Activated T-cell treated with anti-CD3 and anti-CD28 coated beads, Interleukin-2, amount 50 U/mL, for 4 hours (primary cell): ENCODE results near the gene FBLN1. TPM values are rescaled to one million over a fixed set of nuclear protein-coding genes. Genes with fewer than 3 reads are reported as not detected.
"Not testable (repeated sequence)": the region's sequence is repeated elsewhere in the genome, so short reads cannot be mapped to it uniquely, and the experiment has no call there.

Experiments
- ATAC-seq, 2 donors: fragments of 200-7000 bp; cut with Tn5 transposase; one replicate each; pipeline ENCODE4 v1.10.0; 2021
- DNase-seq: peaks from one replicate; pipeline ENCODE4 v3.0.0-alpha.2; 2020
- H3K27me3 Mint-ChIP-seq: one replicate; pipeline ENCODE4 v1.8.0; 2021; ENCODE audit warnings: low read depth, mixed read lengths
- H3K36me3 Mint-ChIP-seq: one replicate; pipeline ENCODE4 v1.8.0; 2022; ENCODE audit warnings: mixed read lengths; ENCODE audit not compliant: insufficient read depth
- H3K4me1 Mint-ChIP-seq: one replicate; pipeline ENCODE4 v1.8.0; 2021; ENCODE audit warnings: low read depth, mixed read lengths
- H3K4me3 Mint-ChIP-seq: one replicate; pipeline ENCODE4 v1.8.0; 2021; ENCODE audit warnings: mild to moderate bottlenecking, moderate library complexity, mixed read lengths
- H3K9me3 Mint-ChIP-seq: one replicate; pipeline ENCODE4 v1.8.0; 2021; ENCODE audit warnings: mixed read lengths
- total RNA-seq, 3 donors: library from RNA; stranded (reverse); gene quantifications; one replicate each; pipeline ENCODE4 v1.2.1, GENCODE V29; 2021

Gene FBLN1
- total RNA-seq, 3 donors from 2014 or later, result 0.43 to 0.69 (median 0.46) TPM

GRCh38 chr22:45535835-45536234, 33.2 kb downstream of the FBLN1 start:
- H3K27me3 Mint-ChIP-seq, result peaks cover 10% of the 10 kb centered on the region
- H3K4me3 Mint-ChIP-seq, H3K9me3 Mint-ChIP-seq, H3K4me1 Mint-ChIP-seq, H3K36me3 Mint-ChIP-seq, ATAC-seq, DNase-seq: not testable (repeated sequence)

- ATAC-seq (no peak), DNase-seq (no peak)
- Mint-ChIP-seq H3K36me3 (no peaks in the 10 kb centered on the region), H3K9me3 (no peaks in the 10 kb centered on the region), H3K27me3 (peaks cover 10% of the 10 kb centered on the region), H3K4me3 (no peak overlapping the region), H3K4me1 (no peaks in the 10 kb centered on the region)
Observed at GRCh38 chr22:45537734-45538181, 35.1 kb downstream of the FBLN1 start.

- DNase-seq (no peak), ATAC-seq (no peak)
- no peaks in the 10 kb centered on the region for H3K9me3 Mint-ChIP-seq
- H3K36me3 Mint-ChIP-seq, result no peaks in the 10 kb centered on the region
- no peaks in the 10 kb centered on the region for H3K4me1 Mint-ChIP-seq
- peaks cover 10% of the 10 kb centered on the region for H3K27me3 Mint-ChIP-seq
- no peak overlapping the region for H3K4me3 Mint-ChIP-seq
Observed at GRCh38 chr22:45538281-45538680, 35.6 kb downstream of the FBLN1 start.

DNA sequence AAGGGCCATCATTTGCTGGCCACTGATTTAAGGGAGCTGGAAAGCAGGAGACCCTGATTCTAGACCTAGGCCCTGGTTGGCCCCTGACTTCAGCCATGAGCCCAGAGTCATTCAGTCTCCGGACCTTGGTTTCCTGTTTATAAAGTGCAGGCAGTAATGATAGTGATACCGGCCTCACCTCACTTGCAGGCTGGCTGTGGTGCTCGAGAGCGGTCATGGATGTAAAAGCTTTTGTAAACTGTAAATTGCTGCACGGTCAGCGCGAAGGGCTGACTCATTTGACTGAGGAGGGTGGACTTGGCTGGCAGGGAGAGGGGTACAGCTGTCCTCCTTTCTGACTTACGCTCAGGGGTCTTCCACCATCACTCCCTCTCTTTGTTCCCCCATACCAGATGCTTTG, 37.4 kb downstream of the FBLN1 start:
- DNase-seq, result no peak
- no peak overlapping the region for H3K4me3 Mint-ChIP-seq
- no peak for ATAC-seq
- H3K4me1 Mint-ChIP-seq, result no peaks in the 10 kb centered on the region
- no peaks in the 10 kb centered on the region for H3K36me3 Mint-ChIP-seq
- H3K27me3 Mint-ChIP-seq, result peaks cover 10% of the 10 kb centered on the region
- H3K9me3 Mint-ChIP-seq, result no peaks in the 10 kb centered on the region

DNA sequence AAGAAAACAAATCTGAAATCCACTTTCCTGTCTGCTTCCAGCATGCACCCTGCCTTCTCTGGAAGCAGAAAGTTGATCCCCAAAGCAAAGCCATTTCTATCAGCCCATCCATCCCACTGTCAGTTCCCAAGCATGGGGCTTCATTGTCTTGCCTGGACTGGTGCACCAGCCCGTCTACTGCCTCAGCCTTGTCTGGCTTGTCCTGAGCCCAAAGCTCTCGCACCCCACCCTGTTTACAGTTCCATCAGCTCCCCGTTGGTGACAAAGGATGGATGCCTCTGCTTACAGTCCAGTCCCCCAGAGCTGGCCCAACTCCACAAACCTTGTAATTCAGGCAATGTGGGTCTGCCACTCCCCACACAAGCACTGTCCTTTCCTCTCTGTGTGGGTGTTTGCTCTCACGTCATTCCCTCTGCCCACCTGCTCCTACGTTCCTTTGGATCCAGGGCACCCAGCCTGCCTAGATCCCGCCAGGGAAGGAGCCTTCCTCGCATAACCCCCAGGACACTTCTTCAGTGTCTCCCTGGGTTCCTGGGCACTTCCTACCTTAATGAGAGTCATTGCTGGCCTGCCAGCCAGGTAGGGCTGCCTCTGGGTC, 38.8 kb downstream of the FBLN1 start:
- no peaks in the 10 kb centered on the region for H3K36me3 Mint-ChIP-seq
- no peak for ATAC-seq
- no peaks in the 10 kb centered on the region for H3K9me3 Mint-ChIP-seq
- H3K4me1 Mint-ChIP-seq, result no peaks in the 10 kb centered on the region
- H3K4me3 Mint-ChIP-seq, result no peak overlapping the region
- H3K27me3 Mint-ChIP-seq, result peaks cover 12% of the 10 kb centered on the region
- no peak for DNase-seq

GRCh38 chr22:45542001-45542520, 39.4 kb downstream of the FBLN1 start:
- ATAC-seq, result no peak
- peaks cover 14% of the 10 kb centered on the region for H3K27me3 Mint-ChIP-seq
- no peaks in the 10 kb centered on the region for H3K9me3 Mint-ChIP-seq
- H3K4me1 Mint-ChIP-seq, result no peaks in the 10 kb centered on the region
- DNase-seq, result no peak
- H3K36me3 Mint-ChIP-seq, result no peaks in the 10 kb centered on the region
- H3K4me3 Mint-ChIP-seq, result no peak overlapping the region

DNA sequence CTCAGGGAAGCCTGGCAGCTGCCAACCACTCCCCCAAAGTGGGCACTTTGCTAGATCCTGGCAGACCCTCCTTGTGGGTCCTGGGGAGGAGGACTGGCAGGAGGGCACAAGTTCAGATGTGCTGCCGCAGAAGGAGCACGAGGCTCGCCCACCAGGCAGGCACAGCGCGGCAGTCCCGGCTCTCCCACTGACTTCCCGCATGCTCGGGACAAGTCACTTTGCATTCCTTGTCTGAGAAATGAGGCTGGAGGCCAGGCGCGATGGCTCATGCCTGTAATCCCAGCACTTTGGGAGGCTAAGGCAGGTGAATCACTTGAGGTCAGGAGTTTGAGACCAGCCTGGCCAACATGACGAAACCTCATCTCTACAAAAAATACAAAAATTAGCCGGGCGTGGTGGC, 40.1 kb downstream of the FBLN1 start:
- not testable (repeated sequence) for H3K9me3 Mint-ChIP-seq, ATAC-seq, H3K4me1 Mint-ChIP-seq, H3K36me3 Mint-ChIP-seq, DNase-seq, H3K4me3 Mint-ChIP-seq
- H3K27me3 Mint-ChIP-seq, result peaks cover 14% of the 10 kb centered on the region

- DNase-seq (no peak), ATAC-seq (no peak)
- no peaks in the 10 kb centered on the region for H3K9me3 Mint-ChIP-seq
- H3K27me3 Mint-ChIP-seq, result peaks cover 14% of the 10 kb centered on the region
- no peaks in the 10 kb centered on the region for H3K4me1 Mint-ChIP-seq
- H3K4me3 Mint-ChIP-seq, result no peak overlapping the region
- no peaks in the 10 kb centered on the region for H3K36me3 Mint-ChIP-seq
Observed at GRCh38 chr22:45543243-45543642, 40.6 kb downstream of the FBLN1 start.

DNA sequence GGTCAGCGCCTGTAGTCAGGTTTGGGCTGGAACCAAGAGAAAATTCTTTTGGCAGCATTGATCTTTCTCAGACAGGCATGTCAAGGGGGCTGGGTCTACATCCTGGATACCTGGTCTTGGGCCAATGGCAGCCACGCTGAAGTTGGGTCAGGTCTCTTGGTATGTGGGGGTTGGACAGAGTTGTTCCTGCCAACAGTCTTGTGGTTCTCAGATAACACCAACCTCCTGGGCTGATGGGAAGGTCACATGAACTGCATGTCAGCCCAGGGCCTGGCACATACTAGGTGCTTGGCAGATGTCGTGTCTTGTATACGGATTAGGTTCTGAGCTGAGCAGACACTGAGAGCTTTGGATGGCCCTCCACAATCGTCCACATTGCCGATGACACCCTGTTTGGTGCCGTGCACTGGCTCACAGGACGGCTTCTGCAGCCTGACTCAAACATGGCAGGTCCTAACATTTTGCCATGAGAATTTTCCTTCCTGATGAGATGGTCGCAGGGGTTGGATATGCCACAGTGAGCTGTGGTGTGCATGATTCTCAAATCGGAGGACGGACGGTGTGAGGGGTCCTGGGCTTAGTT, 42.0 kb downstream of the FBLN1 start:
- no peak overlapping the region for H3K4me3 Mint-ChIP-seq
- H3K36me3 Mint-ChIP-seq, result no peaks in the 10 kb centered on the region
- no peaks in the 10 kb centered on the region for H3K9me3 Mint-ChIP-seq
- H3K4me1 Mint-ChIP-seq, result no peaks in the 10 kb centered on the region
- peaks cover 10% of the 10 kb centered on the region for H3K27me3 Mint-ChIP-seq
- no peak for DNase-seq
- no peak for ATAC-seq

- ATAC-seq, result no peak
- H3K9me3 Mint-ChIP-seq, result no peaks in the 10 kb centered on the region
- H3K4me3 Mint-ChIP-seq, result no peak overlapping the region
- no peak for DNase-seq
- no peaks in the 10 kb centered on the region for H3K4me1 Mint-ChIP-seq
- H3K36me3 Mint-ChIP-seq, result no peaks in the 10 kb centered on the region
- H3K27me3 Mint-ChIP-seq, result peaks cover 4% of the 10 kb centered on the region
Observed at GRCh38 chr22:45546333-45547015, 43.8 kb downstream of the FBLN1 start.

GRCh38 chr22:45547016-45547345, 44.3 kb downstream of the FBLN1 start:
- peaks cover 4% of the 10 kb centered on the region for H3K27me3 Mint-ChIP-seq
- no peak for ATAC-seq
- no peak overlapping the region for H3K4me3 Mint-ChIP-seq

GRCh38 chr22:45547731-45548130, 45.0 kb downstream of the FBLN1 start:
- Mint-ChIP-seq H3K4me3 (no peak overlapping the region), H3K36me3 (no peaks in the 10 kb centered on the region), H3K4me1 (no peaks in the 10 kb centered on the region), H3K27me3 (peaks cover 5% of the 10 kb centered on the region), H3K9me3 (no peaks in the 10 kb centered on the region)
- DNase-seq (no peak), ATAC-seq (no peak)

More at GRCh38 chr22:45547016-45547345, 44.3 kb downstream of the FBLN1 start:
- Mint-ChIP-seq H3K9me3 (no peaks in the 10 kb centered on the region), H3K36me3 (no peaks in the 10 kb centered on the region), H3K4me1 (no peaks in the 10 kb centered on the region)
- DNase-seq, result no peak

DNA sequence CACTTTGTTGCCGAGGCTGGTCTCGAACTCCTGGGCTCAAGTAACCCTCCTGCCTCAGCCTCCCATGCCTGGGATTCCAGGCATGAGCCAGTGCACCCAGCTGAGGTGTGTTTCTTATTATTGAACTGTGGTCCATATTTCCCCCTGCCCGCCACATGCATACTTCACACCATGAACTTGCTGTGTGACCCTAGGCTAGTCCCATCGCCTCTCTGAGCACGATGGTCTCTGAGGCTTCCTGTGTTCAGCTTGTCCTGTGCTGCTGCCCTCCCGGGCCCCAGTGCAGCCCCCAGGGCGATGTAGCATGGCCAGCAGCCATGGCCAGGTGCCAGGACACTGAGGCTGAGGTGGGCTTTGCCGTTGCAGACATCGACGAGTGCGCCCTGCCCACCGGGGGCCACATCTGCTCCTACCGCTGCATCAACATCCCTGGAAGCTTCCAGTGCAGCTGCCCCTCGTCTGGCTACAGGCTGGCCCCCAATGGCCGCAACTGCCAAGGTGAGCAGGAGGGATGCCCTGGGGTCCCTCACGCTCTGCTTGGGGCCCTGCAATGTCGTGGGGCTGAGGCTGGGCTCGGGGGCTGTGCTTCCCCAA, 45.7 kb downstream of the FBLN1 start:
- no peak overlapping the region for H3K4me3 Mint-ChIP-seq
- no peaks in the 10 kb centered on the region for H3K36me3 Mint-ChIP-seq
- peaks cover 6% of the 10 kb centered on the region for H3K27me3 Mint-ChIP-seq
- H3K9me3 Mint-ChIP-seq, result no peaks in the 10 kb centered on the region
- no peaks in the 10 kb centered on the region for H3K4me1 Mint-ChIP-seq
- DNase-seq, result no peak
- ATAC-seq, result no peak

DNA sequence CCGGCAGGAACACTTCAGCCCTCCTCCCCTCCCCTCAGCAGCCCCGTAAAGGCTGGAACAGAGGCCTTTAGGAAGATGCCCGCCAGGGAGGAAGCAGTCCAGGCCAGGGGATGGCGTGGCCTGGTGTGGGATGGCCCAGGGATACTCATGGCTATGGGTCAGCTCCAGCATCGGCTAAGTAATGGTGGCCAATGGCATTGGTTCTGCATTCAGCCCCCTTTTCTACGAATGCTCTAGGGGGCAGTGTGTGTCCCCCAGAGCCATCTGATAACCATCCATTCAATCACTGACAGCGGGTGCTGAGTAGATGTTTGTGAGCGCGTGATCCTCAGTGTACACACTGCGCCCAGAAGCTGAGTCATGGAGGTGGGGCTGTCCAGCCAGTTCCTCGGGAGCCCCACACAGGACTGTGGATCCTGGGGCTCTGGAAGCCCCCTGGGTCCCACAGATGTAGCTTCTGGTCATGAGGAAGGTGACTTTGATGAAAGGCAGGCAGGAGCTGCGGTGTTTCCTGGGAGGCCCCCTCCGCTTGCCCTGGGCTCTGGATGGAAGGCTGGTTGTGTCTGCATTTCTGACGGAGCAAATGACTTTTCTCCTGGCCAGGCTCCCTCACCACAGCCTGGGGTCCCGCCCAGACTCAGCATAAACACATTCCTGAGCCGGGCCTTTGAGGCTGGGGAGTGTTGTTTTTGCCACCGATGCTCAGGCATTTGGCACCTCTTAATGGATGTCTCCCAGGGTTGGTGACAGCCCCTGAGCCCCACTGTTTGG, 46.5 kb downstream of the FBLN1 start:
- H3K9me3 Mint-ChIP-seq, result no peaks in the 10 kb centered on the region
- H3K4me1 Mint-ChIP-seq, result peaks cover 2% of the 10 kb centered on the region
- ATAC-seq (no peak), DNase-seq (no peak)
- no peak overlapping the region for H3K4me3 Mint-ChIP-seq
- no peaks in the 10 kb centered on the region for H3K36me3 Mint-ChIP-seq
- peaks cover 6% of the 10 kb centered on the region for H3K27me3 Mint-ChIP-seq
